Breast epithelium (tissue), 3 donors: Measurements from ENCODE around the gene KCNA2.

Experiments used
- CTCF ChIP-seq, 3 donors: fragments of 450-650 bp; IDR thresholded peaks; one replicate each; pipeline ENCODE4 v1.5.1; 2016 to 2017; ENCODE audit warnings: antibody characterized with exemption in 3 of 3, mild to moderate bottlenecking in 3 of 3, moderate library complexity in 3 of 3
- POLR2A ChIP-seq: fragments of 450-650 bp; IDR thresholded peaks from one replicate; pipeline ENCODE4 v1.6.1; 2016; ENCODE audit warnings: antibody characterized with exemption, mild to moderate bottlenecking, moderate library complexity
- POLR2AphosphoS5 ChIP-seq, 3 donors: sonication (generic); formaldehyde crosslinking; IDR thresholded peaks; one replicate each; pipeline ENCODE4 v1.6.1; 2017; ENCODE audit warnings: antibody characterized with exemption in 3 of 3

GRCh38 chr1:110556471-110556807, 49.7 kb downstream of the KCNA2 start:
- TF ChIP-seq CTCF (IDR thresholded peaks at IDR 0.05) (no peak), POLR2AphosphoS5 (IDR thresholded peaks at IDR 0.05) (no peak), POLR2A (no peak)
